ENCODE data around the gene PPP6R3. TPM values are rescaled to one million over a fixed set of nuclear protein-coding genes. Genes with fewer than 3 reads are reported as not detected.

Gene PPP6R3
- total and polyA plus RNA-seq, 12 donors = 40.2 to 180 (median 89.0) TPM

- peaks cover 8 to 39% of the 10 kb centered on the region in 2 donors for H3K4me1 ChIP-seq (replicated peaks in 1 of 2)
- no peak overlapping the region for H3K4me3 ChIP-seq
- WGBS, 4 donors = 81 to 98% (median 92%) methylated on average over 1 of the region's 1 CpG
- TF ChIP-seq CTCF (IDR thresholded peaks at IDR 0.05) (no peak), POLR2A (IDR thresholded peaks at IDR 0.05) (no peak)
- H3K9me3 ChIP-seq (replicated peaks in 1 of 3) = no peaks in the 10 kb centered on the region
- H3K36me3 ChIP-seq (replicated peaks in 1 of 2) = peaks cover 0 to 4% of the 10 kb centered on the region in 2 donors
- H3K27me3 ChIP-seq = no peaks in the 10 kb centered on the region
- no peak overlapping the region for H3K27ac ChIP-seq
- intact Hi-C loops (cut with DNase I) = no loop called here
- DNase-seq = no peak
Measured at GRCh38 chr11:68545796-68546195, 85.2 kb downstream of the PPP6R3 start.

GRCh38 chr11:68546555-68546954 is 86.0 kb downstream of the PPP6R3 start:
- intact Hi-C loops (cut with DNase I) = no loop called here
- Histone ChIP-seq H3K9me3 (replicated peaks in 1 of 3) (no peaks in the 10 kb centered on the region), H3K27ac (peak overlapping the region in 1 of 5 donors; percentile 36), H3K36me3 (replicated peaks in 1 of 2) (peaks cover 0 to 10% of the 10 kb centered on the region in 2 donors), H3K4me1 (replicated peaks in 1 of 2) (peaks cover 8 to 40% of the 10 kb centered on the region in 2 donors), H3K4me3 (no peak overlapping the region), H3K27me3 (no peaks in the 10 kb centered on the region)
- 70 to 76% (median 71%) methylated on average over 4 of the region's 4 CpGs for WGBS, 4 donors
- peak in 6 of 7 donors; percentile 30 to 68 (median 49) for DNase-seq
- TF ChIP-seq CTCF (IDR thresholded peaks at IDR 0.05) (no peak), POLR2A (IDR thresholded peaks at IDR 0.05) (no peak)

GRCh38 chr11:68549789-68550484 is 89.4 kb downstream of the PPP6R3 start:
- H3K36me3 ChIP-seq (replicated peaks in 1 of 2) = peaks cover 0 to 17% of the 10 kb centered on the region in 2 donors

GRCh38 chr11:68550485-68550817 is 89.9 kb downstream of the PPP6R3 start:
- Histone ChIP-seq H3K4me1 (replicated peaks in 1 of 2) (peaks cover 5 to 42% of the 10 kb centered on the region in 2 donors), H3K4me3 (no peak overlapping the region), H3K36me3 (replicated peaks in 1 of 2) (peaks cover 0 to 17% of the 10 kb centered on the region in 2 donors), H3K27ac (peak overlapping the region in 2 of 5 donors; percentile 2), H3K9me3 (replicated peaks in 1 of 3) (no peaks in the 10 kb centered on the region), H3K27me3 (no peaks in the 10 kb centered on the region)
- WGBS, 4 donors = 42 to 61% (median 55%) methylated on average over 4 of the region's 4 CpGs
- no peak for DNase-seq
- TF ChIP-seq POLR2A (IDR thresholded peaks at IDR 0.05) = no peak
- TF ChIP-seq CTCF (IDR thresholded peaks at IDR 0.05) = no peak
- intact Hi-C loops (cut with DNase I) = no loop called here

More at GRCh38 chr11:68549789-68550484, 89.4 kb downstream of the PPP6R3 start:
- TF ChIP-seq POLR2A (IDR thresholded peaks at IDR 0.05) (no peak), CTCF (IDR thresholded peaks at IDR 0.05) (no peak)
- H3K27me3 ChIP-seq = no peaks in the 10 kb centered on the region
- H3K9me3 ChIP-seq (replicated peaks in 1 of 3) = no peaks in the 10 kb centered on the region
- no peak for DNase-seq
- intact Hi-C loops (cut with DNase I) = no loop called here
- 81 to 85% (median 84%) methylated on average over 11 of the region's 11 CpGs for WGBS, 4 donors
- no peak overlapping the region for H3K4me3 ChIP-seq
- peaks cover 5 to 42% of the 10 kb centered on the region in 2 donors for H3K4me1 ChIP-seq (replicated peaks in 1 of 2)
- H3K27ac ChIP-seq = no peak overlapping the region
